Esophagus squamous epithelium (tissue), 5 donors: ENCODE results near the gene PKD1. TPM values are rescaled to one million over a fixed set of nuclear protein-coding genes. Genes with fewer than 3 reads are reported as not detected.

Experiments used
- DNase-seq: peaks from one replicate; lab custom pipeline; 2025; lab: John Stamatoyannopoulos, UW
- H3K27ac ChIP-seq, 4 donors: fragments of 200-600 bp; sonication (generic); one replicate each; pipeline ENCODE4 v1.5.1; 2016 to 2019; ENCODE audit warnings: mild to moderate bottlenecking in 1 of 4
- H3K27me3 ChIP-seq, 4 donors: fragments of 200-600 bp; sonication (generic); 1 replicate in 3 of 4; 2 replicates in 1 of 4; pipeline versions ENCODE4 v1.5.1 to v1.6.0; 2017 to 2021; ENCODE audit warnings: antibody characterized with exemption in 1 of 4
- H3K36me3 ChIP-seq, 3 donors: fragments of 200-600 bp; sonication (generic); one replicate each; pipeline ENCODE4 v1.5.1; 2016 to 2019
- H3K4me1 ChIP-seq, 3 donors: fragments of 200-600 bp; sonication (generic); one replicate each; pipeline ENCODE4 v1.5.1; 2017 to 2019
- H3K4me3 ChIP-seq, 4 donors: fragments of 200-600 bp; sonication (generic); 1 replicate in 3 of 4; 2 replicates in 1 of 4; pipeline ENCODE4 v1.5.1; 2016 to 2019; ENCODE audit warnings: mild to moderate bottlenecking in 2 of 4, moderate library complexity in 1 of 4
- H3K9me3 ChIP-seq, 3 donors: fragments of 200-600 bp; sonication (generic); one replicate each; pipeline ENCODE4 v1.5.1; 2016 to 2019
- CTCF ChIP-seq, 6 experiments: fragments of 450-650 bp in 4 of 6; fragments of 200-600 bp in 2 of 6; sonication (generic) in 2 of 6; IDR thresholded peaks; one replicate each; pipeline ENCODE4 v1.5.1; 2016 to 2019; ENCODE audit warnings: antibody characterized with exemption in 6 of 6, mild to moderate bottlenecking in 4 of 6, moderate library complexity in 4 of 6
- POLR2A ChIP-seq, 4 donors: fragments of 450-650 bp; IDR thresholded peaks; one replicate each; pipeline ENCODE4 v1.6.1; 2017; ENCODE audit warnings: antibody characterized with exemption in 4 of 4, mild to moderate bottlenecking in 4 of 4, moderate library complexity in 3 of 4
- WGBS, 2 donors: methylation state at CpG; one replicate each; pipeline ENCODE4 v1.1.5; 2018; 5-methylcytosine and 5-hydroxymethylcytosine counted together
- intact Hi-C: fragments of 100-400 bp; cut with DNase I; formaldehyde crosslinking; loops from one replicate; pipeline ENCODE4 v1.15.0; 2022
- total RNA-seq, 4 donors: library from RNA; depleted of rRNA; stranded (reverse); fragments of >200 nt; gene quantifications; one replicate each; pipeline ENCODE4 v1.1.0, GENCODE V29; 2016
- donor health status: DM: yes; HTN: yes; CAD: no.

PKD1 gene
- total RNA-seq, 4 donors from 2014 or later = 34.1 to 123 (median 64.1) TPM

GRCh38 chr16:2178321-2179106 lies 42.8 kb upstream of the PKD1 start:
- no peak for TF ChIP-seq POLR2A (IDR thresholded peaks at IDR 0.05)
- TF ChIP-seq CTCF (IDR thresholded peaks at IDR 0.05) = no peak
- Histone ChIP-seq H3K4me3 (no peak overlapping the region), H3K27ac (no peak overlapping the region), H3K4me1 (peaks cover 0 to 44% (median 15%) of the 10 kb centered on the region in 3 donors), H3K36me3 (peaks cover 26 to 50% (median 27%) of the 10 kb centered on the region in 3 donors), H3K9me3 (no peaks in the 10 kb centered on the region), H3K27me3 (no peaks in the 10 kb centered on the region)
- intact Hi-C loops = no loop called here
- WGBS, 2 donors = 20 to 60% methylated on average over 1 of the region's 106 CpGs
- DNase-seq = no peak

GRCh38 chr16:2177561-2177960 lies 41.9 kb upstream of the PKD1 start:
- Histone ChIP-seq H3K4me1 (peaks cover 0 to 47% (median 15%) of the 10 kb centered on the region in 3 donors), H3K4me3 (no peak overlapping the region), H3K27me3 (no peaks in the 10 kb centered on the region), H3K36me3 (peaks cover 34 to 60% (median 36%) of the 10 kb centered on the region in 3 donors), H3K9me3 (no peaks in the 10 kb centered on the region), H3K27ac (no peak overlapping the region)
- TF ChIP-seq POLR2A (IDR thresholded peaks at IDR 0.05) = no peak
- no peak for TF ChIP-seq CTCF (IDR thresholded peaks at IDR 0.05)
- intact Hi-C loops = no loop called here
- DNase-seq = no peak
- 94 to 96% methylated on average over 7 to 8 of the region's 20 CpGs for WGBS, 2 donors

GRCh38 chr16:2177101-2177500 lies 41.4 kb upstream of the PKD1 start:
- DNase-seq = no peak
- no peaks in the 10 kb centered on the region for H3K9me3 ChIP-seq
- 81 to 100% methylated on average over 1 to 8 of the region's 18 CpGs for WGBS, 2 donors
- no peaks in the 10 kb centered on the region for H3K27me3 ChIP-seq
- H3K27ac ChIP-seq = no peak overlapping the region
- H3K4me1 ChIP-seq = peaks cover 0 to 47% (median 15%) of the 10 kb centered on the region in 3 donors
- peaks cover 34 to 65% (median 41%) of the 10 kb centered on the region in 3 donors for H3K36me3 ChIP-seq
- no peak overlapping the region for H3K4me3 ChIP-seq
- TF ChIP-seq CTCF (IDR thresholded peaks at IDR 0.05) = no peak
- no peak for TF ChIP-seq POLR2A (IDR thresholded peaks at IDR 0.05)
- intact Hi-C loops = no loop called here

GRCh38 chr16:2176047-2176446 lies 40.3 kb upstream of the PKD1 start:
- H3K4me3 ChIP-seq = no peak overlapping the region
- peak overlapping the region in 1 of 4 donors; percentile 13 for H3K27ac ChIP-seq
- peaks cover 34 to 75% (median 43%) of the 10 kb centered on the region in 3 donors for H3K36me3 ChIP-seq
- H3K27me3 ChIP-seq = no peaks in the 10 kb centered on the region
- DNase-seq = no peak
- no peak for TF ChIP-seq CTCF (IDR thresholded peaks at IDR 0.05)
- no peak for TF ChIP-seq POLR2A (IDR thresholded peaks at IDR 0.05)
- peaks cover 0 to 53% (median 15%) of the 10 kb centered on the region in 3 donors for H3K4me1 ChIP-seq
- no CpG with 5 or more reads among the region's 23 CpGs for WGBS, 2 donors
- H3K9me3 ChIP-seq = no peaks in the 10 kb centered on the region
- intact Hi-C loops = no loop called here

- intact Hi-C loops = no loop called here
- no peak overlapping the region for H3K4me3 ChIP-seq
- H3K9me3 ChIP-seq = no peaks in the 10 kb centered on the region
- H3K27ac ChIP-seq = no peak overlapping the region
- WGBS, 2 donors = 89 to 100% methylated on average over 1 to 5 of the region's 10 CpGs
- H3K4me1 ChIP-seq = peaks cover 0 to 53% (median 15%) of the 10 kb centered on the region in 3 donors
- no peaks in the 10 kb centered on the region for H3K27me3 ChIP-seq
- DNase-seq = no peak
- TF ChIP-seq CTCF (IDR thresholded peaks at IDR 0.05) (peak in 1 of 6 experiments; percentile 17), POLR2A (IDR thresholded peaks at IDR 0.05) (no peak)
- H3K36me3 ChIP-seq = peaks cover 36 to 81% (median 43%) of the 10 kb centered on the region in 3 donors
These were observed 39.8 kb upstream of the PKD1 start for GRCh38 chr16:2175454-2175853.
